Measurements from ENCODE around the gene KCNH1. TPM values are rescaled to one million over a fixed set of nuclear protein-coding genes. Genes with fewer than 3 reads are reported as not detected.

Gene KCNH1
- total RNA-seq, 1 donor from 2014 or later = not detected

DNA sequence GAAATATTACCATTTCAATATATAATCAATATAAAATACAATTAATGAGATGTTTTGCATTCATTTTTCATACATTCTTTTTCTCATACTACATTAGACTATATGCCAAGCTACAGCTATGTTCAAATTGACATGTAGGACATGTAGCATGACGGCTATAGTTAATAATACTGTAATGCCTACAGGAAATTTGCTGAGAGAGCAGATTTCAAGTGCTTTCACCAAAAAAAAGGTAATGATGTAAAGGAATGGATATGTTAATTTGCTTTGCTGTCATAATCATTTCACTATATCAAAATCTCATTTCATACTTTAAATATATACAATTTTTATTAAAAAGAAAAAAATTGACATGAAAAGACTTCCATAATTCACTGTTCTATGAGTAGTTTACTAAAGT, 215.1 kb downstream of the KCNH1 start:
- Mint-ChIP-seq H3K9me3 (no peaks in the 10 kb centered on the region), H3K4me1 (ENCODE audit: low read depth) (no peaks in the 10 kb centered on the region), H3K36me3 (ENCODE audit: low read depth) (no peaks in the 10 kb centered on the region), H3K27me3 (ENCODE audit: insufficient read depth) (peaks cover 7% of the 10 kb centered on the region), H3K4me3 (no peak overlapping the region), H3K27ac (no peak overlapping the region)
- intact Hi-C loops (cut with micrococcal nuclease) = no loop called here
- no peak for DNase-seq (ENCODE audit: low spot score)

DNA sequence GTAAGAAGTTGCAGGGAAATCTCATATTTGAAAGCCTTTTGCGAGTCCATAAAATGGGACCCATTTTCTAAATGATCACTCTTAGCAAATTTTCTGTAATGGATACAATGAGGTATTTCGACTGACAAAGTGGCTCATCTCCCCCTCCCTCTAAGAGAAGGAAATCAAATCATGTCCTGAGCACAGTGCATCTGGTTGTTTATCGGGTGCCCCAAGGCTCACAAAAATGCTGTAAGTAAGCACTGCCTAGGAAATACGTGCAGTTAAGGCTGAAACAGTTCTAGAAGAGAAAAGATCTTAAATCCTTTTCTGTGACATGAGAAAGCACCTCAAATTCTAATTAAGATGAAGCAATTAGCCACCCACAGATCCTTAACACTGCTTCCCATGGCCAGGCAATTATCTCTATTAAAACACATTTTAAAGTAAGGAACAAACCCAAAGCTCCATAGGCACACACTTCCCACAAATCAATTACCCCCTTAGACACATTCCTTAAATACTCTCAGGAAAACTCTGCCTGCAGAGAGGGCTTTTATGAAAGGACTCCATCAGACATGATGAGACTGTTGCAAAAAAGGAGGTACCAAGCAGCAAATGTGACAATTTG, 216.3 kb downstream of the KCNH1 start:
- no peak overlapping the region for H3K4me3 Mint-ChIP-seq
- no peak for DNase-seq (ENCODE audit: low spot score)
- intact Hi-C loops (cut with micrococcal nuclease) = no loop called here
- H3K27ac Mint-ChIP-seq = no peak overlapping the region
- no peaks in the 10 kb centered on the region for H3K36me3 Mint-ChIP-seq (ENCODE audit: low read depth)
- H3K9me3 Mint-ChIP-seq = no peaks in the 10 kb centered on the region
- H3K27me3 Mint-ChIP-seq (ENCODE audit: insufficient read depth) = peaks cover 5% of the 10 kb centered on the region
- no peaks in the 10 kb centered on the region for H3K4me1 Mint-ChIP-seq (ENCODE audit: low read depth)

DNA sequence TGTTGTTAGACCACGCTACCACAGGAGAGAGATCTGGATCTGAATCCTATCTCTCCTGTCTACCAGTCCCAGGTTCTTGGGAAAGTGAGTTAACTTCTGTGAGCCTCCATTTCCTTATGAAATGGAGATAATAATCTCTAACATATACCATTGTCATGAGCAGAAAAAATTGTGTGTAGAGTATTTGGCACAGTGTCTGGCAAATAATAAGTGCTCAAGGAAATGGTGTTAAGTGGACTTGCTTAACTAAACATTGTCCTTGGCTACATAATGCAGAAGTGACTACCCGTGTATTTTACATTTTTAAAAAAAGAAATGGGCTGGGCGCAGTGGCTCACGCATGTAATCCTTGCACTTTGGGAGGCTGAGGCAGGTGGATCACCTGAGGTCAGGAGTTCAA, 217.4 kb downstream of the KCNH1 start:
- no peak overlapping the region for H3K4me3 Mint-ChIP-seq

DNA sequence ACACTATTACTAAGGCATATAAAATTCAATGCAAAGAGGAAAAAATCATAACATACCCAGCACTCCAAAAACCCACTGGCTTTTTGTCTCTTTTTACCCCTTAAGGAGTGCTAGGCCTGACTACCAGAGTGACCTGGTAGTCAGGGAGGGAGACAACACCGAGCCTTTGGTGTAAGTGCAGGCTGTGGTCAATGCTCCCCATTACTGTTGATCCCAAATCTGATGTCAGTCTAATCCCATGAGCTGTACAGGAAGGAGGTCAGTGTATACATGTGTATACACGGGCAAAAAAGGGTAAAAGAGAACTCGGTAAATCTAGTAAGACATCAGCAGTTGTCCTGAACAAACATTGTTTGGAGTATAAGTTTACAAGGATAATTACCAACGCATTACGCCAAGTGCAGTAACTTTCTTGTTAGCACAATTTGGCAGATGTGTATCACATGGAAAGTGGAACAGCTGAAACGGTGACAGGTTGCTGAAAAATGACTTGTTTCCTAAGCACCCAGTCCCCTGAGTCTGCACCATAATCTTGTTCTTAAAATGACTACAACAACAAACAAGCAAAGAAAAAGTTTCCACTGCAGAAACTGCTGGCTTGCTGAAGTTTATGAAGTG, 217.9 kb downstream of the KCNH1 start:
- Mint-ChIP-seq H3K9me3 (no peaks in the 10 kb centered on the region), H3K36me3 (ENCODE audit: low read depth) (no peaks in the 10 kb centered on the region), H3K27me3 (ENCODE audit: insufficient read depth) (peaks cover 7% of the 10 kb centered on the region), H3K4me3 (no peak overlapping the region), H3K4me1 (ENCODE audit: low read depth) (no peaks in the 10 kb centered on the region), H3K27ac (no peak overlapping the region)
- no peak for DNase-seq (ENCODE audit: low spot score)
- intact Hi-C loops (cut with micrococcal nuclease) = no loop called here

More for the DNA sequence above, 217.4 kb downstream of the KCNH1 start:
- no peak for DNase-seq (ENCODE audit: low spot score)
- Mint-ChIP-seq H3K27ac (no peak overlapping the region), H3K4me1 (ENCODE audit: low read depth) (no peaks in the 10 kb centered on the region), H3K9me3 (no peaks in the 10 kb centered on the region), H3K36me3 (ENCODE audit: low read depth) (no peaks in the 10 kb centered on the region), H3K27me3 (ENCODE audit: insufficient read depth) (peaks cover 5% of the 10 kb centered on the region)
- intact Hi-C loops (cut with micrococcal nuclease) = no loop called here

DNA sequence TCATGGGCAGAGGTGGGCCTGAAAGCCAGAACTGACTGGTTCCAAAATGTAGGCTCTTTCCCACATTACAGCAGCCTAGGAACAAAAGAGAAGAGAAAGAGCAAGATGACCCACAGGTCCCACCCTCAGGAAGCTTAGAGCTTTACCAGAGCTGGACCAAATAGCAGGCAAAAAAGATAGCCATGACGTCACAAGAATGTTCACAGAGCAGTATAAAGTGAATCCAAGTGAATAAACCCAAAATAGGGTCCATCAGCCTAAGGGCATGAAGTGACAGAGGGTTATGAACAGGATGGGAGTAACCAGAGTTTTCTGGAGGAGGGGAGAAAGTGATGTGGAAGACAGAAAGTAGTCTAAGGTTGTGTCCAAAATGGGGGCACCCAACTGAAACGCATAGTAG, 221.2 kb downstream of the KCNH1 start:
- intact Hi-C loops (cut with micrococcal nuclease) = no loop called here
- Mint-ChIP-seq H3K9me3 (no peaks in the 10 kb centered on the region), H3K36me3 (ENCODE audit: low read depth) (no peaks in the 10 kb centered on the region), H3K4me1 (ENCODE audit: low read depth) (no peaks in the 10 kb centered on the region), H3K27ac (no peak overlapping the region), H3K4me3 (no peak overlapping the region), H3K27me3 (ENCODE audit: insufficient read depth) (peaks cover 10% of the 10 kb centered on the region)
- no peak for DNase-seq (ENCODE audit: low spot score)

DNA sequence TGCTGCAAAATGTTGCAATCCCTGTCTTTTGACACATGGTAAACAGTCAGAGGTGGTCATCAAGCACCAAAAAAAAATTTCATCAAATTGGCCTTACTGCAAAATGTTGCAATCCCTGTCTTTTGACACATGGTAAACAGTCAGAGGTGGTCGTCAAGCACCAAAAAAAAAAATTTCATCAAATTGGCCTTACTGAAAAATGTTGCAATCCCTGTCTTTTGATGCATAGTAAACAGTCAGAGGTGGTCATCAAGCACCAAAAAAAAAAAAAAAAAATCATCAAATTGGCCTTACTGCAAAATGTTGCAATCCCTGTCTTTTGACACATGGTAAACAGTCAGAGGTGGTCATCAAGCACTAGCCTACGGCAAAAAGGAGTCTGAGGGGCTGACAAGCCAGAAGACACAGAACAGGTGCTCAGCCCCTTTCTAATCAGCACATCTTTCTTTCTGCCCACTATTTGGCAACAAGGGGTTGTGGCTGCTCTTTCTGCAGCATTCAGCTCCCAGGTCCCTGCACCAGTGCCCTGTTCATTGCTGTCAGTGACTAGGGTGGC, 223.8 kb downstream of the KCNH1 start:
- intact Hi-C loops (cut with micrococcal nuclease) = no loop called here
- peaks cover 9% of the 10 kb centered on the region for H3K27me3 Mint-ChIP-seq (ENCODE audit: insufficient read depth)
- no peak overlapping the region for H3K27ac Mint-ChIP-seq
- H3K4me1 Mint-ChIP-seq (ENCODE audit: low read depth) = no peaks in the 10 kb centered on the region
- no peaks in the 10 kb centered on the region for H3K9me3 Mint-ChIP-seq
- H3K4me3 Mint-ChIP-seq = no peak overlapping the region
- H3K36me3 Mint-ChIP-seq (ENCODE audit: low read depth) = no peaks in the 10 kb centered on the region
- no peak for DNase-seq (ENCODE audit: low spot score)

DNA sequence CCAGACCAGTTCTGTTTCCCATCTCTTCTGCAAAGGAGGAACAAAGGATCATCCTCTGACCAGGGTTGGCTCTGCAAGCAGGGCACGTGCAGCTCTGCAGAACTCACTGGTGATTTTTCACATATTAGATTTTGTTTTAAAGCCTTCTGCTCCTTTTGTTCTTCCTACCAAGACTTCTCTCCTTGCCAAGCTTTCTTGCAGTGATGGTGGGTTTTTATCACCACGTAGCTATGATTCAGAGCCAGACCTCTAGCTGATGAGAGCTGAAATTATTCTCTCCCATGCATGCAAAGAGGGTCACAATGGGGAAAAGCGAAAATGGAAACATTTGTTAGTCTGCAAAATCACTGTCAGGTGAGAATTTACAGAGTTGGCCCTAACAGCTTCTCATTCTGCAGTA, 225.2 kb downstream of the KCNH1 start:
- H3K27me3 Mint-ChIP-seq (ENCODE audit: insufficient read depth) = peaks cover 9% of the 10 kb centered on the region
- no peaks in the 10 kb centered on the region for H3K4me1 Mint-ChIP-seq (ENCODE audit: low read depth)
- no peak for DNase-seq (ENCODE audit: low spot score)
- no peaks in the 10 kb centered on the region for H3K36me3 Mint-ChIP-seq (ENCODE audit: low read depth)
- intact Hi-C loops (cut with micrococcal nuclease) = no loop called here
- H3K27ac Mint-ChIP-seq = no peak overlapping the region
- H3K9me3 Mint-ChIP-seq = no peaks in the 10 kb centered on the region
- no peak overlapping the region for H3K4me3 Mint-ChIP-seq

DNA sequence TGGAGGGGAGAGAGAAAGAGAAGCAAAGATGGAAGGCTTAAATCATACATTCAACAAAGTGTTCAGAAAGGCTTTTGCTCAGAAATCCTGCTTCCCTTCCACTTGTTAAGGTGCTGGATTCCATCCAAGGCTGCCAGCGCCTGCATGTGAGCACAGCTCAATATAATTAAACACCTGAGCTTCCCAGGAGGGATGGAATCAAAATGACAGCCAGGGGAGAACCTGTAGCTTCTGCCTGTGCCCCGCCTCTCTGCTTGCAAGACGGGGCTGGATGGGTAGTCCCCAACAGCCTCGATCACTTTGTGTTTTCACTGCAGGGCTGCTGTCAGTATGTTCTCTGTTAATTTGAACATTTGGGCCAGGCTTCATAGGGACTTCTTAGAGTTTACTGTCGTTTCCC, 225.7 kb downstream of the KCNH1 start:
- H3K4me3 Mint-ChIP-seq = no peak overlapping the region
- H3K36me3 Mint-ChIP-seq (ENCODE audit: low read depth) = no peaks in the 10 kb centered on the region
- H3K27ac Mint-ChIP-seq = no peak overlapping the region
- no peak for DNase-seq (ENCODE audit: low spot score)
- H3K27me3 Mint-ChIP-seq (ENCODE audit: insufficient read depth) = peaks cover 9% of the 10 kb centered on the region
- no peaks in the 10 kb centered on the region for H3K4me1 Mint-ChIP-seq (ENCODE audit: low read depth)
- intact Hi-C loops (cut with micrococcal nuclease) = no loop called here
- H3K9me3 Mint-ChIP-seq = no peaks in the 10 kb centered on the region

DNA sequence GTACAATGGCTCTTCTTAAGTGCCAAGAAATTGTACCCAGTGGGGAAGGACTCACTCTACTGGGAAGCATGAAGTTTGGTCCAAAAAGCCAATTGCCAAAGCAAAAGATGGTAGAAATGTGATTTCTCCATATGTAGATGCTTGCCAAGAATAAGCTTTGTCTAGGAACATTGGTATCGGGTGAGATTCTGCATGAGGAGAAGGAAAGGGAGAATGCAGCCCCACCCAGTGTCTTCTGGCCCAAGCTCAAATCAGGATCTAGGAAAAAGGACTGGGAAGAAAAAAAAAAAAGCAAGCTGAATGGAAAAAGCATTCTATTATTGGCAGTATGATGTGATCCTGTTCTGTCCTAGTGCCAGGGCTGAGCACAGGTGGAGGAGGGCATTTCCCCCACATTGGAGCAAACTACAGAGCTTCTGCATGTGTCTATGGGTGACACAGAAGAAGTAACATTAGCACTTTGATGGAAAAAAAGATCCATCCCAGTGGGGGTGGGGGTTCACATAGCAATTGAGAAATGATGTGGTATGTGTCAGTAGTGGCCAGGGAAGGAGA, 226.6 kb downstream of the KCNH1 start:
- DNase-seq (ENCODE audit: low spot score) = no peak

DNA sequence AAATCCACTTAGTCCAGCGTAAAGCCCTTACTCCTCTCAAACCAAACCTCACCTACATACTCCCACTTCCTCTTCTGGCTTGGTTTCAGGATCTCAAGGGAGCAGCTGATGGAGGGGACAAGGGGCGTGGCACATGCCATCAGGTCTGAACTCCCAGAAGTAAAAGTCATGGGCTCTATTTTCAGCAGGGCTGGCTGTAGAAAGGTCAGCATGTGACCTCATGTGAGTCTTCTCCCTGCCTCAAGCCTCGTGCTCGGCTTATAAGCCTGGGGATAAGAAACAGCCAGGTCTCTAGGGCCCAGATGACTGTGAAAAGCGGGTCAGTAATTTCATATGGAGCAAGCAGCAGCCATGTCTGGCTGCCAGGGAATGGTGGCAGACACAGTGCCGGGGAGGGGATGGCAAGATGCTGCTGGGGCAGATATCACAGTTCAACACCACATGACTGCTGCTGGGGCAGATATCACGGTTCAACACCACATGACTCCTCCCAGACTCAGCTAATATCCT, 227.9 kb downstream of the KCNH1 start:
- peaks cover 12% of the 10 kb centered on the region for H3K27me3 Mint-ChIP-seq (ENCODE audit: insufficient read depth)
- no peak overlapping the region for H3K27ac Mint-ChIP-seq
- no peak overlapping the region for H3K4me3 Mint-ChIP-seq
- H3K36me3 Mint-ChIP-seq (ENCODE audit: low read depth) = no peaks in the 10 kb centered on the region
- no peak for DNase-seq (ENCODE audit: low spot score)
- no peaks in the 10 kb centered on the region for H3K4me1 Mint-ChIP-seq (ENCODE audit: low read depth)
- intact Hi-C loops (cut with micrococcal nuclease) = no loop called here
- H3K9me3 Mint-ChIP-seq = no peaks in the 10 kb centered on the region

More for the DNA sequence above, 226.6 kb downstream of the KCNH1 start:
- peaks cover 9% of the 10 kb centered on the region for H3K27me3 Mint-ChIP-seq (ENCODE audit: insufficient read depth)
- intact Hi-C loops (cut with micrococcal nuclease) = no loop called here
- no peak overlapping the region for H3K4me3 Mint-ChIP-seq
- no peak overlapping the region for H3K27ac Mint-ChIP-seq
- no peaks in the 10 kb centered on the region for H3K36me3 Mint-ChIP-seq (ENCODE audit: low read depth)
- H3K9me3 Mint-ChIP-seq = no peaks in the 10 kb centered on the region
- no peaks in the 10 kb centered on the region for H3K4me1 Mint-ChIP-seq (ENCODE audit: low read depth)

DNA sequence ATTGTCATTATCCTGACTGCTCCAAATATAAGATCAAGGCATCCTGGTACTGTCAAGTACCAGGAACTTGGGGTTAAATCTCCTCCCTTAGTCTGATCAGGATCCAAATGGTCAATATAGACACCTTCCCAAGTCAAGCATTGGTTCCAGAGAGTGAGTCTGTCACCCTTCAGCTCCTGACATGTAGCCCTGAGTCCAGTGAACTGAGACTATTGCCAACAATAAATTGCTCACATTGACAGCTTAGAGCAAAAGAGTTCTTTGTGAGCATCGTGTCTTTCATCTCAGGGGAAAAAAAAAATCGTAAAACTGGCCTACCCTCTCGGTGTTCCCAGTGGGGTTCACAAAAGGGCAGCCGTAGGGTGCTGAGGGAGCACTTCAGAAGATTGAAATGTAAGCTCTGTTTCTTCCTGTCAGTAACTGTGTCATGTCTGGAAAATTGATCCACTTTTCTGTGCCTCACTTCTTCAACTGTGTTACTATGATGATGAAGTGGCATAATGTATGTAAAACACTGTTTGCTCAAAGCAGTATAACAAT, 228.5 kb downstream of the KCNH1 start:
- intact Hi-C loops (cut with micrococcal nuclease) = no loop called here
- no peaks in the 10 kb centered on the region for H3K4me1 Mint-ChIP-seq (ENCODE audit: low read depth)
- DNase-seq (ENCODE audit: low spot score) = no peak
- no peak overlapping the region for H3K27ac Mint-ChIP-seq
- no peaks in the 10 kb centered on the region for H3K36me3 Mint-ChIP-seq (ENCODE audit: low read depth)
- H3K4me3 Mint-ChIP-seq = no peak overlapping the region
- no peaks in the 10 kb centered on the region for H3K9me3 Mint-ChIP-seq
- peaks cover 9% of the 10 kb centered on the region for H3K27me3 Mint-ChIP-seq (ENCODE audit: insufficient read depth)

DNA sequence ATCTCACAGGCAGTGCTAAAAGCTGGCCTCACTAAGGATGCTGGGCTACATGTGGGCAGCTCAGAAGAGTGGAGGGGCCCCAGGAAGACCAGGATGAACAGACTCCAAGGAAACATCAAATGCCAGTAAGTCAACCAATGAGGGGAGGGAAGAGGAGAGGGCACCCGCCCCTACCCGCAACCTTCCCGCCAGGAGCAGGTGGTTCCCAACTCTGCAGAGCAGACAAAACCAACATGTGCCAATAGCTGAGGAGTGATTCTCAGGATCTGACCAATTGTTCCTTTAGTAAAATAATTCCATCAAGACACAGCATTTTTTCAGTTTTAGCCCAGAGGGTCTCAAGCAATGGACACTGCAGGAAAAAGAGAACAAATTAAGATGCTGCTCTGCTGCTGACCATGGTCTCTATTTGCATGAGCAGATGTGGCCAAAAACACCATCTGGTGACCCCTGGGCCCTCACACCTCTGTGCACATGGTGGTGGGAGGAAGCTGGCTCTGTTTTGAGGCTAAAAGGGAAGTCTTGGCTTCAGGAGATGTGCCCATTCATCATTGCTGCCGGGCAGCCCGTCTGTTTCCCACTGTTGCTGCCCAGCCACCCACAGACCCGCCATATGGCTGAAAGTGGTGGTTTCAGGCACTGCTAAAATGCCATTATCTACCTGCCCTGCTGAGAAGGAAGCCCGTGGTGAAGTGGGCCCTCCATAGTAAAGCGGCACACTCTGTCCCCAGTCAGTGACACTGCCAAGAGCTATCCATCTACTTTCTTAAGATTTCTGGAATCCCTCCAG, 231.8 kb downstream of the KCNH1 start:
- intact Hi-C loops (cut with micrococcal nuclease) = no loop called here
- no peaks in the 10 kb centered on the region for H3K4me1 Mint-ChIP-seq (ENCODE audit: low read depth)
- peaks cover 4% of the 10 kb centered on the region for H3K27me3 Mint-ChIP-seq (ENCODE audit: insufficient read depth)

More for the DNA sequence above, 231.8 kb downstream of the KCNH1 start:
- Mint-ChIP-seq H3K4me3 (no peak overlapping the region), H3K36me3 (ENCODE audit: low read depth) (no peaks in the 10 kb centered on the region), H3K27ac (no peak overlapping the region), H3K9me3 (no peaks in the 10 kb centered on the region)
- DNase-seq (ENCODE audit: low spot score) = no peak
